SK-N-MC (cell line): ENCODE measurements around the gene NMNAT2.

ENCODE experiments used
- EZH2 ChIP-seq: fragments of 200-600 bp; sonication (generic); IDR thresholded peaks from one replicate; pipeline ENCODE4 v1.6.1; 2017; ENCODE audit warnings: antibody characterized with exemption
- FOXP2 ChIP-seq: optimal IDR thresholded peaks from 2 replicates; pipeline ENCODE3; 2011; ENCODE audit warnings: mild to moderate bottlenecking, moderate library complexity; ENCODE audit not compliant: insufficient read depth; ENCODE audit errors: extremely low read length, control extremely low read depth
- POLR2AphosphoS5 ChIP-seq: IDR thresholded peaks from 2 replicates; pipeline ENCODE4 v1.6.1; 2012; ENCODE audit warnings: mild to moderate bottlenecking, low read depth, low read length, borderline replicate concordance

- TF ChIP-seq EZH2 (no peak), POLR2AphosphoS5 (no peak), FOXP2 (no peak)
Measured at GRCh38 chr1:183278739-183279591, 139.2 kb downstream of the NMNAT2 start.
